Activated T-cell treated with anti-CD3 and anti-CD28 coated beads, Interleukin-2, amount 50 U/mL, for 48 hours (primary cell): Measurements from ENCODE around the gene NNT.
"Not testable (repeated sequence)": the region's sequence is repeated elsewhere in the genome, so short reads cannot be mapped to it uniquely, and the experiment has no call there.

ENCODE experiments used
- DNase-seq, 2 experiments: peaks; one replicate each; pipeline ENCODE4 v3.0.0-alpha.2; 2020

Gene NNT

DNA sequence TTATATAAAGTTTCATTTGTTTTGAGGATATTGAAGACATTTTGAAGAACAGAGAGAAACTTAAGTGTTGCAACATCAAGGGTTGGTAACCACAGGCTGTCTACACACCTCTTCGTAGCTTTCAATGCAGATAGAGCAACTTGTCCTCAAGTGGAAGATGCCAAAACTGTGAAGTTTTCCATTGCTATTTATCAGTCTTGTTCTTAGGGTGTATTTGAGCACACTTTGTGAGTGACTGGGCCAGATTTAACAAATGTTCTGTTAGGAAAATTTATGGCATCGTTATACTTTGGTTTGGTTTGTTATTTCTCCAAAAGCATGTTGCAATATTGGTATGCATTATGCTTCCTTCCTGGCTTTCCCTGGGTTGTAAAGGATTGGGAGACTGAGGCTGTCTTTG lies 31.6 kb downstream of the NNT start:
- no peak for DNase-seq

DNA sequence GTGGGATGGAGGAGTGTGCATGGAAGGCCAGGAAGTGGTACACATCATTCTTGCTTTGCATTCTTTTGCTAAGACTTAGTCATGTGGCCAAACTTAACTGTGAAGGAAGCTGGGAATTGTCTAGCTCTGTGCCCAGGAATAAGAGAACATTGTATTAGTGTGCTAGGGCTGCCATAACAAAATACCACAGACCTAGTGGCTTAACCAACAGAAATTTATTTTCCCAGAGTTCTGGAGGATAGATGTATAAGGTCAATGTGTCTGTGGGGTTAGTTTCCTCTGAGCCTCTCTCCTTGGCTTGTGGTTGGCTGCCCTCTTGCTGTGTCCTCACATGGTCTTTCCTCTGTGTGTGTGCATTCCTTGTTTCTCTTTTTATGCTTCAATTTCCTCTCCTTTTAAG lies 32.4 kb downstream of the NNT start:
- DNase-seq = no peak

DNA sequence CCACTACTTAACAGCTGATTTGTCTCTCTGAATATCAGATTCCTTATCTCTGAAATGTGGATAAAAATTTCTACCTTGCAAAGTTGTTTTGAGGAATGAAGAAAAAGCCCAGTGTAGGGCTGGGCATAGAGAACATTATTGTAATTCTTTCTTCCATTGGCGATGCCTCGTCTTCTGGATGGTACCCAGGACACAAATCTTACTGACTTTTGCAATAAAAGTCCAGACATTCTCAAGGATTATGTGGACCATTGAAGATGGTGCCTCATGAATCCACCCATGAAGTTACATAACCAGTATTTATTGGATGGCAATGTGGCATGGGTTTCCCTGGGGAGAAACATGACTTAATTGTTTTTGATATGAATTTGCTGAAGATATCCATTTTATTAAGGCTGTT lies 33.1 kb downstream of the NNT start:
- DNase-seq = no peak

DNA sequence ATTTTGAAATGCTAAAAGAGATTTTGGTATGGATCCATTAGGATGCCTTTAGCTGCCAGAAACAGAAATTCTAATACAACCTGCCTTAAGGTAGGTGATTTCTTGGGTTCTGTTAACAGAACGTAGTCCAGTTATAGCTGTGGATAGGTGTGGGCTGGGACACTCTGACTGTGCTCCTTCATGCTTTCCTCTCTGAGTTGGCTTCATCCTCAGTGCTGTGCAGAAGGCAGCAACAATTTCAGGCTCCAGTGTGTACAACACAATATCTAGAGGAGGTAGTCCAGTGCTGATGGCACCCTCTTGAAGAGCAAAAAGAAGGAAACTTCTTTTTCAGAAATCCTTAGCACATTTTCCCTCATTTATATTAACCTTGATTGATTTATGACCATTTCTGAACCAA lies 34.4 kb downstream of the NNT start:
- no peak for DNase-seq

DNA sequence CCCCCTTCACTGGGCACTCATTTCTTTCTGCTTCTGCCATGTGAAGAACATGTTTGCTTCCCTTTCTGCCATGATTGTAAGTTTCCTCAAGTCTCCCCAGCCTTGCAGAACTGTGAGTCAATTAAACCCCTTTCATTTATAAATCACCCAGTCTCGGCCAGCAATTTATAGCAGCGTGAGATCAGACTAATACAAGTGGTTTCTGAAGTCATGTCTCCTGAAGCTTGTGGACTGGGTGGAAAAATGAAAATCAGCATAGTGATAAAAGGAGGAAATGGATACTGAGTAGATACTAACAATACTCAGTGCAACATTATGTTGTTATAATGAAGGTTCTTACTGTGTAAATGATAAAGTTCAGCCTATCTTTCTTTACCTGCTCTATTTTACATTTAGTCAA lies 35.1 kb downstream of the NNT start:
- no peak for DNase-seq

DNA sequence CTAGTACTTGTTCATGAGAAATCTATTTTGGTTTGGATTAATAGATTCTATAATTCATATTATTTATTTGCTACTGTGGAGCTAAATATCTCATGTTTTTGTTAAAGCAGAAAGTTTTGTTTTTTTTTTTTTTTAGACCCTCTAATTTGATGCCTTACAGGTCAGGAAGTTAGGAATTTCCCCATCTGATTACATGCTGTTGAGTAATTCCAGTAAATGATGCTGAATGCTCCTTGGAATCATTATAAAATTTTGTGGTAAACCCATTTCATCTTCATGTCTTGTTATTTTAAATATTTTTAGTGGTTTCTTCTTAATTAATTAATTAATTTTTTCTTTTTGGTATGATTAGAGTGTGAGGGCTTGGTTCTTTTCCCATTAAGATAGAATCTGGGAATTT lies 35.6 kb downstream of the NNT start:
- DNase-seq = no peak

DNA sequence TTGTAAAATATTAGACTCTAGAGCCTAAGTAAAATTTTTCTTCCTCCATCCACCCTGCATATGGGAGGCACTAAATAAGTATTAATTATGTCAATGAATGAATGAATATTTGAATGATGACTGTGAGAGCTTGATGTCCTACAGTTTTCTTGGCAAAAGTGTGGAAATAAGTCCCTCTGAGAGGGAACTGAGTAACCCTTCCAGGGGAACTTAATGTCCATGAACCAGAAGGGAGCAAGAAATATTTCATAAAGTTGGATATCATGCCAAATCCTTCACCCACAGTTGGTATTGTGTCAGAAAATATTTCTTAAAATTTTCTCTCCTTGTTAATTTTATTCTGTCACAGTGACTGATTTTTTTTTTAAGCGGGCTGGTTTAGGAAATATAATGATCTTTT lies 36.6 kb downstream of the NNT start:
- DNase-seq = no peak

DNA sequence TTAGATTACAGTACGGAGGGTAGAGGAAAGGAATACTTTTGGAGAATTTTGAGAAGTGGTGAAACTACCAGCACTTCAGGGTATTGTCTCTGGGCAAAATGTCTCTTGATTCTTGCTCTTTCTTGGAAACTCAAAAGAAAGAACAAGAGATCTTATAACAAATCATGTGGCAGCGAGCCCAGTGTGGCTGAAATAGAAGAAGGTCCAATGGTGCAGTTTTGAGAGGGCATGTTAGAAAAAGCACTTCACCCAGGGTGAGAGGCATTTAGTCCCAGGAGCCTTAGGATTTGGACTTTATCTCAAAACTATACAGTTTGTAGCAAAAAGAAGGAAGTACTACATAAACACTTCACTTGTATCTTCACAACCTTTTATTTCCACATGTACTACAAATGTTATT lies 39.4 kb downstream of the NNT start:
- DNase-seq = no peak

DNA sequence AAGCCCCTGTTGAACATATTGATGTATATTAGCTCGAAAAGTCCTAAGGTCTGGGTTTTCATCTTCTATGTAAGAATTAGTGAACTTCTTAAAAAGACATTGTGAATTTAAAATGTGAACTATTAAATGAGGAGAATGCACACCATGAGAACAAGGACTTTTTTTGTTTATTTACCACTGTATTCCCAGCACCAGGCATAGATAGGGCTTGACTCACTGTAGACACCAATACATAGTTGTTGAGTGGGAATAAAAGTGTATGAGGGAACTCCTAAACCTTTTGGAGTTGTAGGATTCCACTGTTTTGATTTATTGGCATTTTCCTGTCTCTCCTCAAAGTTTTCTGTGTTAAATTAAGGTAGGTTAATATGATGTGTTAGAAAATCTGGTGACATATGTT lies 40.3 kb downstream of the NNT start:
- no peak for DNase-seq

DNA sequence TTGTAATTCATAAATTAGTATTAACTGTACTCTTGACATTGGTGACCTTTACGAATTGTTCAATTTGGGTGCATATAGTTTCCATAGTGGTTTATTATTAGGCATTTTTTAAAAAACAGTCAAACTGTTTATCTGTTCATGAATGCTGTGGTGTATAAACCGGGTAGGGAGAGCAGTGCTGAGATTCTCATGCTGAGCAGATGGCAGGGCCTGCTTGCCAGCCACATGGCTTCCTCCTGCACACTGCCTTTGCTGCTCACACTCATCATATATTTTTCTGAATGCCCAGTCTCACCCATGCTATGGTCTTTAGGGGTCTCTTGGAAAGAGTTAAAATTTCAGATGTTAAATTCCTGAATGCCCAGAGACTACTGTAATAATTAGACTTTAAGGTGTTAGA lies 40.8 kb downstream of the NNT start:
- DNase-seq = no peak

DNA sequence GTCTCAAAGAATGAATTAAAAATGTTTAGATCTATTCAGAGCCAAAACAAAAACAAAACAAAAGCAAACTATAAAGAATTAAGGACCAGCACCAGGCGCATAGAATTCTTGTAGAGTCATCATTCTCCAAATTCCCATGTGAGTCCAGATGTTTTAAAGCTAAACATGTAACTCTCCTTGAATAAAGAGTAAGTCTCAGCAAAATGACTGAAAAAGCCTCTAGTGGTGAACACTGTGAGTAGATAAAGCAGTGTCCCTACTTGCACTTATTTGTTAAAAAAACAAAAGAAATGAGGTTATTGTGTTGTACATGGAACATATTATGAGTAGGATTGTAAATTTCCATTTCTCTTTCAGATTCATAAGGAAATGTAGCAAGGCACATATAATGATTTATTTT lies 44.0 kb downstream of the NNT start:
- no peak for DNase-seq

DNA sequence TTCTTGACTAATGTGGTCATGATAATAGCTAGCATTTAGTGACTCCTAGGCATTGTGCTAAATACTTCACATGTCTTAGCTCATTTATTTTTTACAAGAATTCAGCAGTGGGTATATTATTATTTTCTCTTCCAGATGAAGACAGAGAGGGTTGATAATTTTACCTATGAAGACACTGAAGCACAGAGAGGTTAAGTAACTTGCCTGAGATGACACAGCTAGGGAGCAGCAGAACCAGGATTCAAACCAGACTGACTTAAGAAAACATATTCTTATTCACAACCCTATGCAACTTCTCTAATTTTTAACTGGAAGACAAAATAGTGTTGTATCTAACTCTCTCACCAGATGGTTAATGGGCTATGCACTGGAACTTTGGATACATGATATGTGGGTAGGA lies 44.8 kb downstream of the NNT start:
- DNase-seq = no peak

DNA sequence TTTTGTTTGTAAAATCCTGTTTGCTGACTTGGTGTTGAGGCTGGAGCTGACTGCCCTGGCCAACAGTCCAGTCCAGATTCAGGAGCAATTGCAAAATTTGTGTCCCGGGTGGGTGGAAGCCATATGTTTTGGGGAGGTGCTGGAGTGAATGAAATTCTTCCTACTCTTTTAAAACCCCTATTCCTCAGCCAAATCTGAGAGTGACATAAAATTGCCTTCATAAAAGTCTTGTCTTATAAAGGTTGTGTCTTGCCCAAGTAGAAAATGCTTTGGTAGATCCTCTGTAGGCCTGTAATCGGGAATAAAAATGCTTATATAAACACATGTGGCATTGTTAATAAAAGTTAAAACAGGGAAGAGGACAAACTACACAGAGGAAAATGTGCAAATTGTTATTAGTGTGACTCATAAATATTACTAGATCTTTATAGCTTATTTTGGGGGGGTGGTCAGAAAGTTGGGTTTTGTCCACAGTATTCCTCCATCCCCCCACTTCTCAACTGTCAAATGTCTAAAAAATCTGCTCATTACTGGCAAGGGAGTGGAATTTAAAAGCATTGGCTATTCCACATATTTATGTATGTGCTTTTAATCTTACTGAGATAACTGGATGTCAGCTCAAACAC lies 45.6 kb downstream of the NNT start:
- DNase-seq = no peak

DNA sequence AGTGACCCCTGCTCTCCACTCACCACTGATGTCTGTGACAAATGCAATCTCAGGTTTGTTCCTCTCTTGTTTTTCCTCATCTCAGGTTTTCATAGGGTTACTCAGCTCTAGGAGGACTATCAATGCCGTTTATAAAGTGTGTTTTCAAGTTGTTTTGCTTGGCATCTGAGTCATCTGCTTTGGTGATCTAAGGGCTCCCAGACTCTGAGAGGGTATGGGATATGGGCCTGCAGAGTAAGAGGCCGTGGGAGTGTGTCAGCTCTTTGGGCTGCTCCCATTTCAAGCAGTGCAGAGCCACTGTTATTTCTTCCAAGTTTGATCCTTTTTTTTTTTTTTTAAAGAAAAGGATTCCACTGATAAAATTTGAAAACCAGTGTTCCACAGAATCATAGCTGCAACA lies 46.3 kb downstream of the NNT start:
- DNase-seq = no peak

DNA sequence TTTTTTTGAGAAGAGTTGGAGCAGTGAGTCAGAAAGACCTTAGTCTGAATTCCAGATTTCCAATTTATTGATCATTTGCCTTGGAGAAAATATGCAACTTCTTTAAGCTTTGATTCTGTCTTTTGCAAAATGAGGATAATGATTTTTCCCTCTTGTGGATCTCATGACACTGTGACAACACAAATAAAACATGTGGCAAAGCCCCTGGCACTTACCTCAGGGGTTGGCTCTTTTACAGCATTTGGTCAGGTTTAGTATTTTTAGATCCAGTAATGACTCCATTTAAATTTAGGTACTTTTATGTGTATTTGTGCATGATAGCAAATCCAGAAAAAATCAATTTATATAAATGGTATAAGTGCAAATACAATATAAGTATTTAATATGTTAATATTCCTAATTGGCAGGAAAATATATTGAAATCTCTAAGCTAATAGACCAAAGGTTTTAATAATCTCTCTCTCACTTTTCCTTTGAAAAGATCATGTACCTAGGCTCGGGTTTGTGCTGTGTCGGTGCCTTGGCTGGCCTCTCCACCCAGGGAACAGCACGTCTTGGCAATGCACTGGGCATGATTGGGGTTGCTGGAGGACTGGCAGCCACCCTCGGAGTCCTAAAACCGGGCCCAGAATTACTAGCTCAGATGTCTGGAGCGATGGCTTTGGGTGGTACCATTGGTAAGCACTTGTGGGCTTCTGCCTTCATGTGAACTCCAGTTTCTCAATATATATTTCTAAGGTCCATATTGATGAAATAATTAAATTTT lies 49.7 kb downstream of the NNT start:
- DNase-seq = no peak

DNA sequence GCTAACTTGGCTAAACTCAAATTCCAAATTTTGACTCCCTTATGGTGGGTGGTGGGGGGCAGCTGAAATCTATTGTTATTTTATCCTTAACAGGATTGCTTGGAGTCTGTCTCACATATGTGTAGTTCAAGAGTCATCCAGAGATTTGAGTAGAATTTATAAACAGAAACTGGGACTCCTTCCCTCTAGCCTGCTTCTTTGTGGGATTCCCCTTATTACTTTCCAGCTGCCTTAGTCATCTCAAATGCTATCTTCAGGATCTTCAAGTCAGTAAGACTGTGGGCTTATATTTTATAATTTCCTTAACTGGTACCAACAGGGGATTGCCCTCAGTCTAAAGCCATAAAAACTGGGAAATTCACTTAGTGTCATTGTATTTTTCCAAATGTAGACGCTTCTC lies 55.5 kb downstream of the NNT start:
- DNase-seq = no peak

DNA sequence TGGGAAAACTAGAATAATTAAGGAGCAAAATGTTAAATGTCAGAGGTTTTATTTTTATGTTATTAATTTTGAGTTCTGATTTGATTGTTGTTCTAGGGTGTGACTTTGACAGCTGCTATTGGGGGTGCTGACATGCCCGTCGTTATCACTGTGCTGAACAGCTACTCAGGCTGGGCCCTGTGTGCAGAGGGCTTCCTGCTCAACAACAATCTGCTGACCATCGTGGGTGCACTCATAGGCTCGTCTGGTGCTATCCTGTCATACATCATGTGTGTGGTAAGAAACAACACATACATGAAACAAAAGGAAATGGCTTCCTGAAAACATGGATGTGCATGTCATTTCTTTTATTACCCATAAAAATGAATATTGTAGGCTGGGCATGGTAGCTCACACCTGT lies 56.1 kb downstream of the NNT start:
- no peak for DNase-seq

DNA sequence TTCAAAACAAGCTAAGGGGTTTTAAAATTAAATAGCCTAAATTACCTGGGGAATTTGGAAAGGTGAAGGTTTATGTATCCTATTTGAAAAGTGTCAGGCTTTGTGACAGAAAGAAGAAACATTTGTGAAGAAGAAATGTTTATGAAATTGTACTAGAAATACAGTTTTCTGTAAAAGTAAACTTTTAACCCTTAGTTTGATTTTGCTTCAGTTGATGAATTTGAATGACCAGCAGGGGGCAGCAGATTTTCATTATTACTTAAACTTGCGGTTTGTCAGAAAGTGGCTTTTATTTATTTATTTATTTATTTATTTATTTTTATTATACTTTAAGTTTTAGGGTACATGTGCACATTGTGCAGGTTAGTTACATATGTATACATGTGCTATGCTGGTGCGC lies 58.1 kb downstream of the NNT start:
- no peak for DNase-seq

DNA sequence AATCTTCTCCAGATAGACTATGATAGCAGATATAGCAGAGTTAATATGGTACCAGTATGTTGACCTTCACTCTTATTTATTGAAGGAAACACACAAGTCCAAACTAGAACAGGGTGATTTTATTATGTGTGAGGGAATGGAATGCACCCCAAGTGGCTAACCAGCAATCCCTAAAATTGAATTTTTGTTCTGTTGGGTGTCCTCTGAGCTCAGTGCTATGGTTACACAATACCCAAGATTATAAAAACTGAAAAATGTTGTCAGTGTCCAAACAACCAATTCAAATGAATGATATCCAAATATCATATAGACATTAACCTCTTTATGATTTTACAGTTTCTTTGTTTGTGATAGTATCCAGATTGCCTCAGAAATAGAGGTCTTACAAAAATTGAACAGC lies 60.9 kb downstream of the NNT start:
- DNase-seq = no peak

DNA sequence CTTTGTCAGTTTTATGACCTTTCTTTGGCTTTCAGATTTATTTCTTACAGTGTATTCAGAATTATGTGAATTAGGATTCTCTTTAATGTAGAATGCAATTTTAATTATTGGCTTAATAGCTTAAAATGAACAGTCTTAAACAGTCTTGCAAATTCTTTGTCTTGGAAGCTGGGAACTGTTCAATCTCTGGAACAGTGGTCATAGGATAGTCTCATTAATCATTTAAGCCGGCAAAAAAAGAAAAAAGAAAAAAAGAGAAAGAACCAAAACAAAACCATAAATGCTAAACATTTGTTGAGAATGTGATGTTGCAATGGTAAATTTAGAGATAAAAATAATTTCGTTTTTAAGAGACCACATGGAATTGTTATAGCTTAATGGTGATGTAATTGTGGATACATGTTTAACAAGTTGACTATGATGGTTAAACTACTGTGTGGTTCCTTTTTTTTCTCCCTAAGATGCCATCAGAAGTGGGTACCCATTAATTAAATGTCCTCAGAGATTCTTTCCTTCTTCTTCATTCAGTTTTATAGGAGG lies 61.6 kb downstream of the NNT start:
- no peak for DNase-seq

DNA sequence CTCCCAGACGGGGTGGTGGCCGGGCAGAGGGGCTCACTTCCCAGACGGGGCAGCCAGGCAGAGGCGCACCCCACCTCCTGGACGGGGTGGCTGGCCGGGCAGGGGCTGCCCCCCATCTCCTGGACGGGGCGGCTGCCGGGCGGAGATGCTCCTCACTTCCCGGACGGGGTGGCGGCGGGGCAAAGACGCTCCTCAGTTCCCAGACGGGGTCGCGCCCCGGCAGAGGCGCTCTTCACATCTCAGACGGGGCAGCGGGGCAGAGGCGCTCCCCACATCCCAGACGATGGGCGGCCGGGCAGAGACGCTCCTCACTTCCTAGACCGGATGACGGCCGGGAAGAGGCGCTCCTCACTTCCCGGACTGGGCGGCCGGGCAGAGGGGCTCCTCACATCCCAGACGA lies 62.8 kb downstream of the NNT start:
- not testable (repeated sequence) for DNase-seq

DNA sequence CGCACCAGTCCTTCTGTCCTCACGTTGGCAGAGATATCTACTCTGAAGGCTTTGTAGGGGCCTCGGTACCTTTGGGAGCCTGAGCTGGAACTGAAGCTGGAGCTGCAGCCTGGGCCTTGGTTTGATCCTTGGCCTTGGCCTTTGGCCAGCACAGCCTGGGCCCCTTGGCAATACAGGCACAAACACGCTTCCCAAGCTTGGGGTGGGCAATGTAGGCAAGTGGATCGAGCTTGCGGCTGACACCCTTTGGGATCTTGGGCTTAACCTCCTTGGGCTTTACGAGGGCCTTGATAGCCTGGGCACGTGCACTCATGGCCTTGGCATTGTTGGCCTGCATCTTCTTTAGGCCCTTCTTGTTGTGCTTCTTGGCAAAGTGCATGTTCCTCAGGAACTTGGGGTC lies 63.7 kb downstream of the NNT start:
- DNase-seq = not testable (repeated sequence)

DNA sequence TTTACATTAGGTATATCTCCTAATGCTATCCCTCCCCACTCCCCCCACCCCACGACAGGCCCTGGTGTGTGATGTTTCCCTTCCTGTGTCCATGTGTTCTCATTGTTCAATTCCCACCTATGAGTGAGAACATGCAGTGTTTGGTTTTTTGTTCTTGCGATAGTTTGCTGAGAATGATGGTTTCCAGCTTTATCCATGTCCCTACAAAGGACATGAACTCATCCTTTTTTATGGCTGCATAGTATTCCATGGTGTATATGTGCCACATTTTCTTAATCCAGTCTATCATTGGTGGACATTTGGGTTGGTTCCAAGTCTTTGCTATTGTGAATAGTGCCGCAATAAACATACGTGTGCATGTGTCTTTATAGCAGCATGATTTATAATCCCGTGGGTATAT lies 64.4 kb downstream of the NNT start:
- DNase-seq = not testable (repeated sequence)

DNA sequence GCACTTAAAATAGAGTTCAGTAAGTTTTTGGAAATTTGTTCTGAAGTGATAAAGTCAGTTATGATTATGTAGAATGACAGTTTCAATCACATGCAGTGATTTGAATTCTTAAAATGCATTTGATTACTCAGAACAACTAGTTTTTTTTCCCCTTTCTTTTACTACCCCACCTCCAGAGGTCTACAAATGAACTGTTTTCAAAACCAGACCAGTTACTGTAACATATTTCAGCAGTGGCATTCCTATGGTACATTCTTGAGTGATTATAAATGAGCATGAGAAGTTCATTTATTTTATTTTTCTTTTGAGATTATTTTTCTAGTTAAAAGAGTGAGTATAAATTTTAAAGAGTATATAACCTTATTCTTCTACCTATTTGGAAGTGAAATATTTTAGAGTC lies 71.6 kb downstream of the NNT start:
- no peak for DNase-seq

DNA sequence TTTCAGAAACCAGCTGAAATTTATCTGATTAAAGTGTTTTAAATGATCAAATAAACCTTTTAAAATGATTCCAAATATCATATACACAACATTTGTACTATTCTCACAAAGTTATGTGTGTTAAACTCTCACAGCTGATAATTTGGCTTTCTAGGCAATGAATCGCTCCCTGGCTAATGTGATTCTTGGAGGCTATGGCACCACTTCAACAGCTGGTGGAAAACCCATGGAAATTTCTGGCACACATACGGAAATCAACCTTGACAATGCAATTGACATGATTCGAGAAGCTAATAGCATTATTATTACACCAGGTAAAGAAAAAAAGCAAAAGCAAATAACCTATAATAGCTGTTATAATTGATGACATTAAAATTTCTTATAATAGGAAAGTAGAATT lies 72.4 kb downstream of the NNT start:
- no peak for DNase-seq
